Trophoblast cell (in vitro differentiated cells and primary cell): ENCODE data around the gene ERBB4.
"Not testable (repeated sequence)": the region's sequence is repeated elsewhere in the genome, so short reads cannot be mapped to it uniquely, and the experiment has no call there.

Source experiments
- DNase-seq, 2 donors: peaks; one replicate each; pipeline ENCODE4 v3.0.0-alpha.2; 2016
- H2AFZ ChIP-seq: 2 replicates; pipeline ENCODE4 v1.6.1; 2013; ENCODE audit warnings: low read length, moderate library complexity, mild to moderate bottlenecking; ENCODE audit not compliant: insufficient read depth, poor library complexity
- H2AK5ac ChIP-seq: 2 replicates; pipeline ENCODE4 v1.6.1; 2013; ENCODE audit warnings: mild to moderate bottlenecking, low read length
- H2BK120ac ChIP-seq: 2 replicates; pipeline ENCODE4 v1.6.1; 2013; ENCODE audit warnings: low read length, mild to moderate bottlenecking, moderate library complexity; ENCODE audit not compliant: insufficient read depth, poor library complexity
- H2BK12ac ChIP-seq: 2 replicates; pipeline ENCODE4 v1.6.1; 2013; ENCODE audit warnings: mild to moderate bottlenecking, low read length, moderate library complexity
- H2BK5ac ChIP-seq: 2 replicates; pipeline ENCODE4 v1.6.1; 2013; ENCODE audit warnings: low read length, low read depth, moderate library complexity, mild to moderate bottlenecking; ENCODE audit not compliant: poor library complexity
- H3K14ac ChIP-seq: 2 replicates; pipeline ENCODE4 v1.6.1; 2013; ENCODE audit warnings: mild to moderate bottlenecking, low read length
- H3K18ac ChIP-seq: 2 replicates; pipeline ENCODE4 v1.6.1; 2013; ENCODE audit warnings: mild to moderate bottlenecking, low read length
- H3K23ac ChIP-seq: 2 replicates; pipeline ENCODE4 v1.6.1; 2013; ENCODE audit warnings: low read length
- H3K27ac ChIP-seq: 2 replicates; pipeline ENCODE4 v1.5.1; 2013; ENCODE audit warnings: low read depth, mild to moderate bottlenecking, inconsistent platforms, low read length, moderate library complexity
- H3K27me3 ChIP-seq: 2 replicates; pipeline ENCODE4 v1.6.1; 2013; ENCODE audit warnings: inconsistent platforms, mild to moderate bottlenecking, low read length, moderate library complexity; ENCODE audit not compliant: insufficient read depth
- H3K36me3 ChIP-seq, 2 experiments: 1 replicate in 1 of 2; 2 replicates in 1 of 2; pipeline ENCODE4 v1.6.1; 2013; ENCODE audit warnings: low read length in 2 of 2, mild to moderate bottlenecking in 2 of 2, moderate library complexity in 1 of 2; ENCODE audit not compliant: insufficient read depth in 2 of 2, control insufficient read depth in 1 of 2
- H3K4ac ChIP-seq: 2 replicates; pipeline ENCODE4 v1.6.1; 2013; ENCODE audit warnings: low read depth, mild to moderate bottlenecking, low read length, moderate library complexity
- H3K4me1 ChIP-seq, 2 experiments: 1 replicate in 1 of 2; 2 replicates in 1 of 2; pipeline ENCODE4 v1.6.1; 2013; ENCODE audit warnings: low read length in 2 of 2, mild to moderate bottlenecking in 2 of 2, moderate library complexity in 1 of 2; ENCODE audit not compliant: insufficient read depth in 2 of 2, control insufficient read depth in 1 of 2
- H3K4me2 ChIP-seq: 2 replicates; pipeline ENCODE4 v1.6.1; 2013; ENCODE audit warnings: inconsistent platforms, mild to moderate bottlenecking, low read length, moderate library complexity
- H3K4me3 ChIP-seq: 2 replicates; pipeline ENCODE4 v1.5.1; 2013; ENCODE audit warnings: mild to moderate bottlenecking, low read depth, low read length, inconsistent platforms
- H3K79me1 ChIP-seq: one replicate; pipeline ENCODE4 v1.6.1; 2013; ENCODE audit warnings: low read length
- H3K79me2 ChIP-seq: 2 replicates; pipeline ENCODE4 v1.6.1; 2013; ENCODE audit warnings: low read length, mild to moderate bottlenecking; ENCODE audit not compliant: control insufficient read depth, insufficient read depth, poor library complexity
- H3K9ac ChIP-seq: 2 replicates; pipeline ENCODE4 v1.6.1; 2013; ENCODE audit warnings: mild to moderate bottlenecking, low read length
- H3K9me3 ChIP-seq: 2 replicates; pipeline ENCODE4 v1.6.1; 2013; ENCODE audit warnings: low read depth, mild to moderate bottlenecking, control low read depth, inconsistent platforms, low read length; ENCODE audit not compliant: insufficient read depth
- H4K12ac ChIP-seq: 2 replicates; pipeline ENCODE4 v1.6.1; 2013; ENCODE audit warnings: low read depth, mild to moderate bottlenecking, low read length, moderate library complexity
- H4K8ac ChIP-seq: 2 replicates; pipeline ENCODE4 v1.6.1; 2013; ENCODE audit warnings: low read depth, mild to moderate bottlenecking, low read length, moderate library complexity
- H4K91ac ChIP-seq: one replicate; pipeline ENCODE4 v1.6.1; 2013; ENCODE audit warnings: low read depth, mild to moderate bottlenecking, low read length, moderate library complexity
- WGBS: extraction: QIAGEN DNeasy Blood & Tissue Kit; methylation state at CpG from one replicate; pipeline ENCODE4 v1.1.7; 2013; ENCODE audit warnings: missing lambda C conversion rate; ENCODE audit not compliant: insufficient read length, insufficient coverage; ENCODE audit errors: extremely low coverage; 5-methylcytosine and 5-hydroxymethylcytosine counted together

ERBB4 gene

GRCh38 chr2:212191438-212191837, 347.2 kb downstream of the ERBB4 start:
- not testable (repeated sequence) for H3K4me3 ChIP-seq, H3K14ac ChIP-seq, H3K9me3 ChIP-seq, H3K4ac ChIP-seq, H3K36me3 ChIP-seq, H4K8ac ChIP-seq, H2BK120ac ChIP-seq, H3K23ac ChIP-seq, H3K4me1 ChIP-seq, H3K27ac ChIP-seq, H4K91ac ChIP-seq, H3K4me2 ChIP-seq, H3K18ac ChIP-seq, H3K79me2 ChIP-seq, H3K9ac ChIP-seq, DNase-seq, H2BK5ac ChIP-seq, H2BK12ac ChIP-seq, H2AK5ac ChIP-seq, H4K12ac ChIP-seq, H3K27me3 ChIP-seq, H3K79me1 ChIP-seq, H2AFZ ChIP-seq
- no CpG with 5 or more reads among the region's 8 CpGs for WGBS

- Histone ChIP-seq H3K27ac (no peak overlapping the region), H4K8ac (no peak overlapping the region), H2AFZ (no peak overlapping the region), H3K9me3 (no peaks in the 10 kb centered on the region), H3K79me2 (no peaks in the 10 kb centered on the region), H2AK5ac (no peak overlapping the region), H2BK5ac (no peak overlapping the region), H3K4me3 (no peak overlapping the region), H2BK120ac (no peak overlapping the region), H3K23ac (no peak overlapping the region), H3K4me2 (no peak overlapping the region), H3K27me3 (no peaks in the 10 kb centered on the region), H4K12ac (no peak overlapping the region), H4K91ac (no peak overlapping the region), H3K36me3 (no peaks in the 10 kb centered on the region), H3K4me1 (no peaks in the 10 kb centered on the region), H3K79me1 (no peaks in the 10 kb centered on the region), H3K14ac (no peak overlapping the region), H3K4ac (no peak overlapping the region), H3K9ac (no peak overlapping the region), H2BK12ac (no peak overlapping the region), H3K18ac (no peak overlapping the region)
- no CpG with 5 or more reads among the region's 3 CpGs for WGBS
- DNase-seq = no peak
Measured at GRCh38 chr2:212186166-212186565, 352.4 kb downstream of the ERBB4 start.

- no peaks in the 10 kb centered on the region for H3K4me1 ChIP-seq
- H3K14ac ChIP-seq = no peak overlapping the region
- H2AFZ ChIP-seq = no peak overlapping the region
- H2BK120ac ChIP-seq = no peak overlapping the region
- no peaks in the 10 kb centered on the region for H3K27me3 ChIP-seq
- no peak overlapping the region for H3K18ac ChIP-seq
- H3K27ac ChIP-seq = no peak overlapping the region
- H3K36me3 ChIP-seq = no peaks in the 10 kb centered on the region
- no peak overlapping the region for H4K8ac ChIP-seq
- H3K23ac ChIP-seq = no peak overlapping the region
- no peak overlapping the region for H3K4ac ChIP-seq
- no CpG with 5 or more reads among the region's 1 CpG for WGBS
- H3K79me2 ChIP-seq = no peaks in the 10 kb centered on the region
- no peak overlapping the region for H3K4me2 ChIP-seq
- H3K9me3 ChIP-seq = no peaks in the 10 kb centered on the region
- H2AK5ac ChIP-seq = no peak overlapping the region
- H3K4me3 ChIP-seq = no peak overlapping the region
- no peak overlapping the region for H4K12ac ChIP-seq
- DNase-seq = no peak
- H2BK5ac ChIP-seq = no peak overlapping the region
- no peaks in the 10 kb centered on the region for H3K79me1 ChIP-seq
- H4K91ac ChIP-seq = no peak overlapping the region
- no peak overlapping the region for H2BK12ac ChIP-seq
- no peak overlapping the region for H3K9ac ChIP-seq
Measured at GRCh38 chr2:212181646-212182045, 357.0 kb downstream of the ERBB4 start.

GRCh38 chr2:212180408-212181083, 358.1 kb downstream of the ERBB4 start:
- Histone ChIP-seq H3K79me2 (no peaks in the 10 kb centered on the region), H3K9ac (no peak overlapping the region), H2AFZ (no peak overlapping the region), H3K4me1 (no peaks in the 10 kb centered on the region), H3K18ac (no peak overlapping the region), H3K4me3 (no peak overlapping the region), H4K12ac (no peak overlapping the region), H2AK5ac (no peak overlapping the region), H3K4me2 (no peak overlapping the region), H3K14ac (no peak overlapping the region), H3K9me3 (no peaks in the 10 kb centered on the region), H3K27me3 (no peaks in the 10 kb centered on the region), H3K23ac (no peak overlapping the region), H2BK12ac (no peak overlapping the region), H3K36me3 (no peaks in the 10 kb centered on the region), H4K91ac (no peak overlapping the region), H3K27ac (no peak overlapping the region), H2BK5ac (no peak overlapping the region), H4K8ac (no peak overlapping the region), H3K4ac (no peak overlapping the region), H2BK120ac (no peak overlapping the region), H3K79me1 (no peaks in the 10 kb centered on the region)
- 100% methylated on average over 1 of the region's 3 CpGs for WGBS
- DNase-seq = no peak
